HepG2 (cell line): ENCODE results near the gene CLEC16A. TPM values are rescaled to one million over a fixed set of nuclear protein-coding genes. Genes with fewer than 3 reads are reported as not detected.

Experiments
- ATAC-seq: fragments of 200-7000 bp; cut with Tn5 transposase; 3 replicates; pipeline ENCODE4 v1.9.1; 2020; ENCODE audit warnings: mild to moderate bottlenecking, moderate library complexity
- BruUV-seq: library from RNA; stranded (reverse); fragments of 400-500 nt; replicated peaks from 2 replicates; lab custom pipeline; 2021; lab: Mats Ljungman, UMichigan
- CTCF ChIA-PET: fragments of 300-600 bp; formaldehyde crosslinking; extraction: SDS; loops from one replicate; lab custom pipeline; 2021; ENCODE audit warnings: low total read pairs, inconsistent platforms, low intra/inter-chr PET ratio; lab: Yijun Ruan, JAX
- POLR2A ChIA-PET: fragments of 350-600 bp; sonication (Branson Sonifier 250); formaldehyde crosslinking; loops from one replicate; lab custom pipeline; 2020; ENCODE audit warnings: antibody characterized with exemption, inconsistent platforms; lab: Yijun Ruan, JAX
- DNase-seq: peaks from one replicate; pipeline ENCODE4 v3.0.0-alpha.2; 2015; ENCODE audit warnings: low spot score
- FAIRE-seq: peaks from 3 replicates; lab custom pipeline; 2011; peaks lifted over from hg19 to GRCh38; lab: Jason Lieb, UNC
- H2AFZ ChIP-seq: one replicate; pipeline ENCODE4 v1.6.1; 2011; ENCODE audit warnings: low read length, inconsistent platforms
- H3K27ac ChIP-seq: fragments of 300-600 bp; 3 replicates; pipeline ENCODE4 v1.8.0; 2011; ENCODE audit warnings: mixed run types, mild to moderate bottlenecking, mixed read lengths, low read length, inconsistent platforms; ENCODE audit not compliant: insufficient read depth; ENCODE audit errors: extremely low read length
- H3K27me3 ChIP-seq, 2 experiments: fragments of 200-600 bp in 1 of 2; 2 replicates in 1 of 2; 3 replicates in 1 of 2; pipeline versions ENCODE4 v1.6.0 to v1.8.0; 2011; ENCODE audit warnings: low read length in 2 of 2, mild to moderate bottlenecking in 2 of 2, moderate library complexity in 2 of 2, inconsistent platforms in 1 of 2; ENCODE audit not compliant: insufficient read depth in 2 of 2, control insufficient read depth in 1 of 2
- H3K36me3 ChIP-seq, 2 experiments: fragments of 200-600 bp in 1 of 2; replicated peaks in 1 of 2; 2 replicates in 1 of 2; 3 replicates in 1 of 2; pipeline versions ENCODE4 v1.5.1 to v1.8.0; 2011; ENCODE audit warnings: low read length in 2 of 2, inconsistent platforms in 1 of 2; ENCODE audit not compliant: insufficient read depth in 2 of 2, control insufficient read depth in 1 of 2
- H3K4me1 ChIP-seq: 2 replicates; pipeline ENCODE4 v1.5.1; 2012; ENCODE audit warnings: low read length, inconsistent platforms; ENCODE audit not compliant: insufficient read depth
- H3K4me2 ChIP-seq: 2 replicates; pipeline ENCODE4 v1.6.0; 2011; ENCODE audit warnings: low read depth, low read length, inconsistent platforms
- H3K4me3 ChIP-seq, 3 experiments: fragments of 200-600 bp in 1 of 3; sonication (generic), shearing (Covaris generic) in 1 of 3; replicated peaks in 1 of 3; 2 replicates each; pipeline ENCODE4 v1.5.1; 2011 to 2016; ENCODE audit warnings: low read length in 3 of 3, inconsistent platforms in 2 of 3, low read depth in 2 of 3, mild to moderate bottlenecking in 2 of 3, control low read depth in 1 of 3, mixed read lengths in 1 of 3; ENCODE audit not compliant: insufficient read depth in 1 of 3
- H3K79me2 ChIP-seq: one replicate; pipeline ENCODE4 v1.6.1; 2011; ENCODE audit warnings: low read length, inconsistent platforms; ENCODE audit not compliant: insufficient read depth
- H3K9ac ChIP-seq: 2 replicates; pipeline ENCODE4 v1.6.0; 2011; ENCODE audit warnings: mild to moderate bottlenecking, low read depth, low read length, inconsistent platforms; ENCODE audit not compliant: insufficient read depth
- H3K9me3 ChIP-seq: 2 replicates; pipeline ENCODE4 v1.5.1; 2012; ENCODE audit warnings: mild to moderate bottlenecking, low read length
- H4K20me1 ChIP-seq: 2 replicates; pipeline ENCODE4 v1.6.0; 2011; ENCODE audit warnings: inconsistent platforms, mild to moderate bottlenecking, low read length, moderate library complexity; ENCODE audit not compliant: insufficient read depth
- CEBPB ChIP-seq: IDR thresholded peaks from 2 replicates; pipeline ENCODE4 v1.6.1; 2011; ENCODE audit warnings: low read depth, low read length, improper control_type of control experiment, borderline replicate concordance
- CEBPG ChIP-seq: IDR thresholded peaks from 2 replicates; pipeline ENCODE4 v1.6.1; 2016
- MAFF ChIP-seq: IDR thresholded peaks from 2 replicates; pipeline ENCODE4 v1.6.1; 2011; ENCODE audit warnings: low read depth, low read length, improper control_type of control experiment
- MAFK ChIP-seq, 2 experiments: IDR thresholded peaks in 1 of 2; conservative IDR thresholded peaks in 1 of 2; 2 replicates each; pipeline ENCODE4 v1.6.1; 2011; ENCODE audit warnings: improper control_type of control experiment in 2 of 2, low read length in 2 of 2
- NRL ChIP-seq: sonication (generic); formaldehyde crosslinking; IDR thresholded peaks from 2 replicates; pipeline ENCODE4 v1.5.0; 2020; ENCODE audit warnings: missing genetic modification reagents, mild to moderate bottlenecking, moderate library complexity, borderline replicate concordance
- SOX6 ChIP-seq, 2 experiments: fragments of 450-650 bp in 1 of 2; sonication (generic) in 1 of 2; formaldehyde crosslinking in 1 of 2; IDR thresholded peaks; 2 replicates each; pipeline versions ENCODE4 v1.4.0 to v1.6.1; 2017 to 2020; ENCODE audit warnings: antibody characterized with exemption in 1 of 2, mild to moderate bottlenecking in 1 of 2, missing genetic modification reagents in 1 of 2
- WGBS: methylation state at CpG from one replicate; pipeline ENCODE4 v1.1.6; 2017; ENCODE audit warnings: low lambda C conversion rate; 5-methylcytosine and 5-hydroxymethylcytosine counted together
- in situ Hi-C: cut with HindIII; loops from 2 replicates; pipeline ENCODE4 v1.10.0; 2017; ENCODE audit warnings: low pct_unique_long_range_greater_than_20kb; ENCODE audit not compliant: extremely low pct_ligation_motif_present
- intact Hi-C: fragments of 100-400 bp; cut with micrococcal nuclease; formaldehyde crosslinking; loops from one replicate; pipeline ENCODE4 v1.10.0; 2022; ENCODE audit not compliant: unreplicated experiment
- polyA plus RNA-seq, 8 experiments: library from polyadenylated mRNA; depleted of rRNA in 3 of 8; stranded (reverse) in 7 of 8; unstranded in 1 of 8; fragments of >200 nt; fragmentation: Illumina TruSeq in 4 of 8; extraction: Trizol in 4 of 8; gene quantifications; 2 replicates each; pipeline versions ENCODE4 v1.2.1 to v1.2.3, GENCODE V29; 2011 to 2016; ENCODE audit warnings: low read depth in 4 of 8, missing spikeins in 1 of 8, mixed read lengths in 1 of 8; ENCODE audit not compliant: insufficient read depth in 1 of 8
- total RNA-seq, 5 experiments: library from RNA; depleted of rRNA; stranded (reverse); fragments of >200 nt; fragmentation: Illumina TruSeq; extraction: Trizol; gene quantifications; 2 replicates each; pipeline ENCODE4 v1.2.3, GENCODE V29; 2016; ENCODE audit warnings: low read depth in 1 of 5
- TF ChIP-seq, protein P1 (sequence below): sonication (generic); formaldehyde crosslinking; IDR thresholded peaks from 2 replicates; pipeline ENCODE4 v1.4.0; 2020; ENCODE audit warnings: mild to moderate bottlenecking, missing genetic modification reagents, borderline replicate concordance
- TF ChIP-seq, protein P2 (sequence below): sonication (generic); formaldehyde crosslinking; IDR thresholded peaks from 2 replicates; pipeline ENCODE4 v1.4.0; 2020; ENCODE audit warnings: missing genetic modification reagents, mild to moderate bottlenecking, borderline replicate concordance
- TF ChIP-seq, protein P3 (sequence below): sonication (generic); formaldehyde crosslinking; IDR thresholded peaks from 2 replicates; pipeline ENCODE4 v1.4.0; 2020; ENCODE audit warnings: missing genetic modification reagents

Gene CLEC16A
- total and polyA plus RNA-seq, 2 of the 13 experiments (the other 11 are each of a cell fraction or from before 2014, with no cell fraction given) = 8.5 to 10.3 TPM

DNA sequence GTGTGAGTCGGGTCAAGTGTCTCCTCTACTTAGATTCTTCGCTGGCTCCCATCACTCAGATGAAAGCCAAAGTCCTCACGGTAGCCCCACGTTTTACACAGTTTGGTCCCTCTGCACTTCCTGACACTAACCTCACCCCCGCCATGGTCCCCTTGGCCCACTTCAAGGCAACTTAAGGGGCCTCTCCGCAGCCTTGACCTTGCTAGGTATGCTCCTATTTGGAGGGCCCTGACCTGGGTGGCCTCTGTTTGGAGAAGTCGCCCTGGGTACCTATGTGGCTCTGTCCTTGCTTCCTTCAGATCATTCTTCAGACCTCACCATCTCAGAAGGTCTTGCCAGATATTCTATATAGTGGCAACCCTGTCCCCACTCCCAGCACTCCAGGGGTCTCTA, 201.5 kb downstream of the CLEC16A start (continued):
- TF ChIP-seq, protein P1, sequence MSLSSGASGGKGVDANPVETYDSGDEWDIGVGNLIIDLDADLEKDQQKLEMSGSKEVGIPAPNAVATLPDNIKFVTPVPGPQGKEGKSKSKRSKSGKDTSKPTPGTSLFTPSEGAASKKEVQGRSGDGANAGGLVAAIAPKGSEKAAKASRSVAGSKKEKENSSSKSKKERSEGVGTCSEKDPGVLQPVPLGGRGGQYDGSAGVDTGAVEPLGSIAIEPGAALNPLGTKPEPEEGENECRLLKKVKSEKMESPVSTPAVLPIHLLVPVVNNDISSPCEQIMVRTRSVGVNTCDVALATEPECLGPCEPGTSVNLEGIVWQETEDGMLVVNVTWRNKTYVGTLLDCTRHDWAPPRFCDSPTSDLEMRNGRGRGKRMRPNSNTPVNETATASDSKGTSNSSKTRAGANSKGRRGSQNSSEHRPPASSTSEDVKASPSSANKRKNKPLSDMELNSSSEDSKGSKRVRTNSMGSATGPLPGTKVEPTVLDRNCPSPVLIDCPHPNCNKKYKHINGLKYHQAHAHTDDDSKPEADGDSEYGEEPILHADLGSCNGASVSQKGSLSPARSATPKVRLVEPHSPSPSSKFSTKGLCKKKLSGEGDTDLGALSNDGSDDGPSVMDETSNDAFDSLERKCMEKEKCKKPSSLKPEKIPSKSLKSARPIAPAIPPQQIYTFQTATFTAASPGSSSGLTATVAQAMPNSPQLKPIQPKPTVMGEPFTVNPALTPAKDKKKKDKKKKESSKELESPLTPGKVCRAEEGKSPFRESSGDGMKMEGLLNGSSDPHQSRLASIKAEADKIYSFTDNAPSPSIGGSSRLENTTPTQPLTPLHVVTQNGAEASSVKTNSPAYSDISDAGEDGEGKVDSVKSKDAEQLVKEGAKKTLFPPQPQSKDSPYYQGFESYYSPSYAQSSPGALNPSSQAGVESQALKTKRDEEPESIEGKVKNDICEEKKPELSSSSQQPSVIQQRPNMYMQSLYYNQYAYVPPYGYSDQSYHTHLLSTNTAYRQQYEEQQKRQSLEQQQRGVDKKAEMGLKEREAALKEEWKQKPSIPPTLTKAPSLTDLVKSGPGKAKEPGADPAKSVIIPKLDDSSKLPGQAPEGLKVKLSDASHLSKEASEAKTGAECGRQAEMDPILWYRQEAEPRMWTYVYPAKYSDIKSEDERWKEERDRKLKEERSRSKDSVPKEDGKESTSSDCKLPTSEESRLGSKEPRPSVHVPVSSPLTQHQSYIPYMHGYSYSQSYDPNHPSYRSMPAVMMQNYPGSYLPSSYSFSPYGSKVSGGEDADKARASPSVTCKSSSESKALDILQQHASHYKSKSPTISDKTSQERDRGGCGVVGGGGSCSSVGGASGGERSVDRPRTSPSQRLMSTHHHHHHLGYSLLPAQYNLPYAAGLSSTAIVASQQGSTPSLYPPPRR (CRISPR knock-in tag) = no peak

DNA sequence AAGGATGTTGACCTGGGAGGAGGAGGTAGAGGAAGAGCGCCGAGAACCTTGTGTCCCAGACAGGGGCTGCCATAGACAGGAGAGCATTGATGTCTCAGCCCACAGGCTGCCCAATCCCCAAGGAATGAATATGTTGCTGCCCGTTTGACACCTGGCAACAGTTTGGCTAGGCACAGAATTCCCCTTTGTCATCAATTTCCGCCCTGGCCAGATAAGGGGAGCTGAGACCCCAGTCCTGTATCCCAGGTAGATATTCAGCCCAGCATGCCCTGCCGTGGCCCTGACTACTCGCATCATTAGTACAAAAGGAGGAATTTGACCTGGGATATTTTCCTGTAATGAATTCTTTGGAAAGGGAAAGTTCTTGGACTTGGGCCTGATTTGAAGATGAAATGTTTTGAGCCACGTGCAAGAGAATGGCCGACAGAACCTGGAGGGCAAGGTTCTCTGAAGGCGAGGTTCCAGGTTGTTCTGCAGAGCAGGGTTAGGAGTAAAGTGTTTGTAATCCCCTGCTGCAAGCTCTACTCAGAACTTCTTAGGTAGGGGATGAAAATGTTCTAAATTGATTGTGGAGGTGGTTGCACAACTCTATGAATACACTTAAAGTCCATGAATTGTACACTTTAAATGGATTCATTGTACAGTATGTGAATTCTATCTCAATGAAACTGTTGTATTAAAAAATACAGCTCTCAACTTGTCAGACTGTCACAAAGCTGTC, 202.8 kb downstream of the CLEC16A start:
- in situ Hi-C loops (no loop called here), intact Hi-C loops (no loop called here)
- DNase-seq (no peak), FAIRE-seq (no peak), ATAC-seq (no peak)
- WGBS = 66% methylated on average over 9 of the region's 9 CpGs
- H3K4me1 ChIP-seq = peaks cover 31% of the 10 kb centered on the region
- no peaks in the 10 kb centered on the region for H3K27me3 ChIP-seq
- no peak overlapping the region for H3K27ac ChIP-seq
- 0 out of 2 replicates have a peak, but pooled peaks have one; percentile 32 for TF ChIP-seq NRL (CRISPR knock-in tag)
- TF ChIP-seq MAFF = peak; percentile 49; the same call in 1 of the 2 replicates
- TF ChIP-seq, protein P2, sequence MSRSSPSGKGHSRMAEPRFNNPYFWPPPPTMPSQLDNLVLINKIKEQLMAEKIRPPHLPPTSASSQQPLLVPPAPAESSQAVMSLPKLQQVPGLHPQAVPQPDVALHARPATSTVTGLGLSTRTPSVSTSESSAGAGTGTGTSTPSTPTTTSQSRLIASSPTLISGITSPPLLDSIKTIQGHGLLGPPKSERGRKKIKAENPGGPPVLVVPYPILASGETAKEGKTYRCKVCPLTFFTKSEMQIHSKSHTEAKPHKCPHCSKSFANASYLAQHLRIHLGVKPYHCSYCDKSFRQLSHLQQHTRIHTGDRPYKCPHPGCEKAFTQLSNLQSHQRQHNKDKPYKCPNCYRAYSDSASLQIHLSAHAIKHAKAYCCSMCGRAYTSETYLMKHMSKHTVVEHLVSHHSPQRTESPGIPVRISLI (CRISPR knock-in tag) = no peak
- TF ChIP-seq CEBPG (CRISPR knock-in tag) = 0 out of 2 replicates have a peak, but pooled peaks have one; percentile 31
- no peak for TF ChIP-seq SOX6 (IDR thresholded peaks at IDR 0.05)
- no peak for TF ChIP-seq SOX6 (CRISPR knock-in tag; IDR thresholded peaks at IDR 0.05)
- TF ChIP-seq MAFK (conservative IDR thresholded peaks at IDR 0.05 in 1 of 2, IDR thresholded peaks at IDR 0.05 in 1 of 2; ENCODE audit: low read length in 2 of 2) = peak; percentile 71 to 74
- TF ChIP-seq, protein P3, sequence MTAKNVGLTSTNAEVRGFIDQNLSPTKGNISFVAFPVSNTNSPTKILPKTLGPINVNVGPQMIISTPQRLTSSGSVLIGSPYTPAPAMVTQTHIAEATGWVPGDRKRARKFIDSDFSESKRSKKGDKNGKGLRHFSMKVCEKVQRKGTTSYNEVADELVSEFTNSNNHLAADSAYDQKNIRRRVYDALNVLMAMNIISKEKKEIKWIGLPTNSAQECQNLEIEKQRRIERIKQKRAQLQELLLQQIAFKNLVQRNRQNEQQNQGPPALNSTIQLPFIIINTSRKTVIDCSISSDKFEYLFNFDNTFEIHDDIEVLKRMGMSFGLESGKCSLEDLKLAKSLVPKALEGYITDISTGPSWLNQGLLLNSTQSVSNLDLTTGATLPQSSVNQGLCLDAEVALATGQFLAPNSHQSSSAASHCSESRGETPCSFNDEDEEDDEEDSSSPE (CRISPR knock-in tag) = no peak
- peak; percentile 72; the same call in 1 of the 2 replicates for TF ChIP-seq CEBPB
- BruUV-seq = no TSS peak
- no peak overlapping the region for H3K9ac ChIP-seq
- H3K36me3 ChIP-seq = no peaks in the 10 kb centered on the region
- no peak overlapping the region for H2AFZ ChIP-seq
- H4K20me1 ChIP-seq = no peaks in the 10 kb centered on the region
- H3K9me3 ChIP-seq = no peaks in the 10 kb centered on the region
- no peaks in the 10 kb centered on the region for H3K79me2 ChIP-seq
- no peak overlapping the region for H3K4me2 ChIP-seq
- POLR2A ChIA-PET = no interaction called here
- no peak overlapping the region for H3K4me3 ChIP-seq
- CTCF ChIA-PET = no interaction called here
